ENCODE data around the gene SLC24A4. TPM values are rescaled to one million over a fixed set of nuclear protein-coding genes. Genes with fewer than 3 reads are reported as not detected.

The SLC24A4 gene
- total RNA-seq, 1 donor from 2014 or later, result 0.34 TPM

GRCh38 chr14:92450351-92451070 is 127.5 kb downstream of the SLC24A4 start:
- H3K36me3 Mint-ChIP-seq (ENCODE audit: unreplicated experiment), result no peaks in the 10 kb centered on the region
- peaks cover 5% of the 10 kb centered on the region for H3K27me3 Mint-ChIP-seq (ENCODE audit: unreplicated experiment)
- no peak overlapping the region for H3K4me3 Mint-ChIP-seq (ENCODE audit: unreplicated experiment)
- peaks cover 10% of the 10 kb centered on the region for H3K4me1 Mint-ChIP-seq (ENCODE audit: low read depth, unreplicated experiment)
- DNase-seq, result peak; percentile 39
- peak overlapping the region; percentile 28 for H3K27ac Mint-ChIP-seq (ENCODE audit: unreplicated experiment)
- peaks cover 3% of the 10 kb centered on the region for H3K9me3 Mint-ChIP-seq (ENCODE audit: unreplicated experiment)
- no peak for TF ChIP-seq CTCF (IDR thresholded peaks at IDR 0.05; ENCODE audit: partially characterized antibody, unreplicated experiment)

- DNase-seq, result no peak
- TF ChIP-seq CTCF (IDR thresholded peaks at IDR 0.05; ENCODE audit: partially characterized antibody, unreplicated experiment), result no peak
- Mint-ChIP-seq H3K27me3 (ENCODE audit: unreplicated experiment) (peaks cover 2% of the 10 kb centered on the region), H3K4me3 (ENCODE audit: unreplicated experiment) (no peak overlapping the region), H3K27ac (ENCODE audit: unreplicated experiment) (no peak overlapping the region), H3K9me3 (ENCODE audit: unreplicated experiment) (peaks cover 2% of the 10 kb centered on the region), H3K4me1 (ENCODE audit: low read depth, unreplicated experiment) (peaks cover 10% of the 10 kb centered on the region), H3K36me3 (ENCODE audit: unreplicated experiment) (no peaks in the 10 kb centered on the region)
These were observed 128.3 kb downstream of the SLC24A4 start for GRCh38 chr14:92451245-92451644.

GRCh38 chr14:92451755-92452154 is 128.8 kb downstream of the SLC24A4 start:
- Mint-ChIP-seq H3K4me3 (ENCODE audit: unreplicated experiment) (no peak overlapping the region), H3K9me3 (ENCODE audit: unreplicated experiment) (no peaks in the 10 kb centered on the region), H3K4me1 (ENCODE audit: low read depth, unreplicated experiment) (peaks cover 10% of the 10 kb centered on the region), H3K27me3 (ENCODE audit: unreplicated experiment) (no peaks in the 10 kb centered on the region), H3K27ac (ENCODE audit: unreplicated experiment) (no peak overlapping the region), H3K36me3 (ENCODE audit: unreplicated experiment) (no peaks in the 10 kb centered on the region)
- TF ChIP-seq CTCF (IDR thresholded peaks at IDR 0.05; ENCODE audit: partially characterized antibody, unreplicated experiment), result no peak
- no peak for DNase-seq

GRCh38 chr14:92452471-92452870 is 129.5 kb downstream of the SLC24A4 start:
- no peak for TF ChIP-seq CTCF (IDR thresholded peaks at IDR 0.05; ENCODE audit: partially characterized antibody, unreplicated experiment)
- H3K4me3 Mint-ChIP-seq (ENCODE audit: unreplicated experiment), result no peak overlapping the region
- no peaks in the 10 kb centered on the region for H3K27me3 Mint-ChIP-seq (ENCODE audit: unreplicated experiment)
- H3K36me3 Mint-ChIP-seq (ENCODE audit: unreplicated experiment), result no peaks in the 10 kb centered on the region
- H3K27ac Mint-ChIP-seq (ENCODE audit: unreplicated experiment), result no peak overlapping the region
- no peak for DNase-seq
- no peaks in the 10 kb centered on the region for H3K9me3 Mint-ChIP-seq (ENCODE audit: unreplicated experiment)
- H3K4me1 Mint-ChIP-seq (ENCODE audit: low read depth, unreplicated experiment), result peaks cover 10% of the 10 kb centered on the region

- Mint-ChIP-seq H3K9me3 (ENCODE audit: unreplicated experiment) (no peaks in the 10 kb centered on the region), H3K27me3 (ENCODE audit: unreplicated experiment) (no peaks in the 10 kb centered on the region)
These were observed 130.7 kb downstream of the SLC24A4 start for GRCh38 chr14:92453691-92454090.

More at GRCh38 chr14:92453691-92454090, 130.7 kb downstream of the SLC24A4 start:
- Mint-ChIP-seq H3K36me3 (ENCODE audit: unreplicated experiment) (no peaks in the 10 kb centered on the region), H3K4me1 (ENCODE audit: low read depth, unreplicated experiment) (peaks cover 10% of the 10 kb centered on the region), H3K4me3 (ENCODE audit: unreplicated experiment) (no peak overlapping the region), H3K27ac (ENCODE audit: unreplicated experiment) (no peak overlapping the region)
- no peak for TF ChIP-seq CTCF (IDR thresholded peaks at IDR 0.05; ENCODE audit: partially characterized antibody, unreplicated experiment)
- no peak for DNase-seq

All from glutamatergic neuron (in vitro differentiated cells).